Uterus (tissue), 2 donors: ENCODE data around the gene SHROOM3.

Experiments
- POLR2A ChIP-seq, 2 donors: fragments of 450-650 bp; IDR thresholded peaks; one replicate each; pipeline ENCODE4 v1.6.1; 2016; ENCODE audit warnings: antibody characterized with exemption in 2 of 2, mild to moderate bottlenecking in 1 of 2, moderate library complexity in 1 of 2
- TF ChIP-seq, protein P1 (sequence below), 4 experiments: fragments of 200-600 bp in 2 of 4; fragments of 450-650 bp in 2 of 4; sonication (generic) in 2 of 4; IDR thresholded peaks; one replicate each; pipeline ENCODE4 v1.5.1; 2016 to 2019; ENCODE audit warnings: antibody characterized with exemption in 4 of 4, mild to moderate bottlenecking in 2 of 4, moderate library complexity in 1 of 4

DNA sequence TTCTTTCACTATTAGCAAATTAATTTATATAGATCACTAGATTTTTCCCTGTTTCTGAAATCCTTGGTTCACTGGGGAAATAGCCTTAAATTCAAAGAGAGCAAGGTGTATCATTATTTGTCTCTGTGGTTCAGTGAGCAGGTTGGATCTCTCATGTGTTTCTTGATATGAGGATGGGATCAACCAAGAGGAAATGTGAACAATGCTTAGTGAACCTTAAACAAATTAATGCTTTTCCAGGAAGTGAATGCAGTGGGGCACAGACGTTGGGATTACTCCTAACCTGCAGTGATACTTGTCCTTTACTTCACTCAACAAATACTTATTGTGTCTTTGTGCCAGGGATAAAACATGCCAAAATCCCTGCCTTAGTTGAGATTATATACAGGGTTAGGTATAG lies 193.2 kb downstream of the SHROOM3 start:
- TF ChIP-seq POLR2A (IDR thresholded peaks at IDR 0.05): no peak
- TF ChIP-seq, protein P1, sequence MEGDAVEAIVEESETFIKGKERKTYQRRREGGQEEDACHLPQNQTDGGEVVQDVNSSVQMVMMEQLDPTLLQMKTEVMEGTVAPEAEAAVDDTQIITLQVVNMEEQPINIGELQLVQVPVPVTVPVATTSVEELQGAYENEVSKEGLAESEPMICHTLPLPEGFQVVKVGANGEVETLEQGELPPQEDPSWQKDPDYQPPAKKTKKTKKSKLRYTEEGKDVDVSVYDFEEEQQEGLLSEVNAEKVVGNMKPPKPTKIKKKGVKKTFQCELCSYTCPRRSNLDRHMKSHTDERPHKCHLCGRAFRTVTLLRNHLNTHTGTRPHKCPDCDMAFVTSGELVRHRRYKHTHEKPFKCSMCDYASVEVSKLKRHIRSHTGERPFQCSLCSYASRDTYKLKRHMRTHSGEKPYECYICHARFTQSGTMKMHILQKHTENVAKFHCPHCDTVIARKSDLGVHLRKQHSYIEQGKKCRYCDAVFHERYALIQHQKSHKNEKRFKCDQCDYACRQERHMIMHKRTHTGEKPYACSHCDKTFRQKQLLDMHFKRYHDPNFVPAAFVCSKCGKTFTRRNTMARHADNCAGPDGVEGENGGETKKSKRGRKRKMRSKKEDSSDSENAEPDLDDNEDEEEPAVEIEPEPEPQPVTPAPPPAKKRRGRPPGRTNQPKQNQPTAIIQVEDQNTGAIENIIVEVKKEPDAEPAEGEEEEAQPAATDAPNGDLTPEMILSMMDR (IDR thresholded peaks at IDR 0.05): no peak
